ENCODE results near the gene ZGLP1.

DNA sequence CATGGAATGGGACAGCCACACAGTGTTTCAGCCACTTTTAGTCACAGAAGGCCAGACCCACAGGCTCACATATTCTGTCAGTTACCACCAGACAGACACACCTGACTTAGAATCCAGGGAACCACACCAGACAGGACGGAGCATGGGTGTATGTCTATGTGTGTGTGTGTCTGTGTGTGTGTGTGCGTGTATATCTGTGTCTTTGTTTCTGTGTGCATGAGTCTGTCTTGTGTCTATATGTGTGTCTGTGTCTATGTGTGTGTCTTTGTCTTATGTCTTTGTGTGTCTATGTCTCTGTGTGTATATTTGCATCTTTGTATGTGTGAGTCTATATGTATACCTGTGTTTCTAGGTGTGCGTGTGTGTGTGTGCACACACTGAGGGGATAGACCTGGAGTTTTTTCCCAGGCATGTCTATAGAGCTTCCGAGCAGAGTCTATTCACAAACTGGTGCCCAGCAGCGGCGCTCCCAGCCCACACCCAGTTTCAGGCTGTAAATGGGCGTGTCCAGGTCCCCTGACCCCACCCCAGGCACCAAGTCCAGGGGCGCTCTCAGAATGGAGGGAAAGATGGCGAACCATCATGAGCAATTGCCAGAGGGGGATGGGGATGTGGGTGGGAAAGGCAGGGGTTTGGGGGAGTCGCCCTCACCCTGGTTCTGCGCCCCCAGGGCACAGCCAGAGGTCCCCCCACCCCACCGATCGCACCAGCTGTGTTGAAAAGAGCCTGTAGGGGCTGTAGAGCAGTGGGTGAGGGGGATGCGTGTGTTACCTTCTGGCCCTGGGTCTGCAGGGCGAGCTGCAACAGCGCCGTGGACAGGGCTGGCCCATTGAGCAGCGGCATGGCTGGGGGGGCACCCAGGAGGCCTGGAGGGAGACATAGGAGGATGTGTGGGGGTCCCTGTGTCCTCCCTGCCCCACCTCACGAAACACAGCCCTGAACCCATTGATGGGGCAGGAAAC, 12.5 kb upstream of the ZGLP1 start:
- TF ChIP-seq, protein P1, sequence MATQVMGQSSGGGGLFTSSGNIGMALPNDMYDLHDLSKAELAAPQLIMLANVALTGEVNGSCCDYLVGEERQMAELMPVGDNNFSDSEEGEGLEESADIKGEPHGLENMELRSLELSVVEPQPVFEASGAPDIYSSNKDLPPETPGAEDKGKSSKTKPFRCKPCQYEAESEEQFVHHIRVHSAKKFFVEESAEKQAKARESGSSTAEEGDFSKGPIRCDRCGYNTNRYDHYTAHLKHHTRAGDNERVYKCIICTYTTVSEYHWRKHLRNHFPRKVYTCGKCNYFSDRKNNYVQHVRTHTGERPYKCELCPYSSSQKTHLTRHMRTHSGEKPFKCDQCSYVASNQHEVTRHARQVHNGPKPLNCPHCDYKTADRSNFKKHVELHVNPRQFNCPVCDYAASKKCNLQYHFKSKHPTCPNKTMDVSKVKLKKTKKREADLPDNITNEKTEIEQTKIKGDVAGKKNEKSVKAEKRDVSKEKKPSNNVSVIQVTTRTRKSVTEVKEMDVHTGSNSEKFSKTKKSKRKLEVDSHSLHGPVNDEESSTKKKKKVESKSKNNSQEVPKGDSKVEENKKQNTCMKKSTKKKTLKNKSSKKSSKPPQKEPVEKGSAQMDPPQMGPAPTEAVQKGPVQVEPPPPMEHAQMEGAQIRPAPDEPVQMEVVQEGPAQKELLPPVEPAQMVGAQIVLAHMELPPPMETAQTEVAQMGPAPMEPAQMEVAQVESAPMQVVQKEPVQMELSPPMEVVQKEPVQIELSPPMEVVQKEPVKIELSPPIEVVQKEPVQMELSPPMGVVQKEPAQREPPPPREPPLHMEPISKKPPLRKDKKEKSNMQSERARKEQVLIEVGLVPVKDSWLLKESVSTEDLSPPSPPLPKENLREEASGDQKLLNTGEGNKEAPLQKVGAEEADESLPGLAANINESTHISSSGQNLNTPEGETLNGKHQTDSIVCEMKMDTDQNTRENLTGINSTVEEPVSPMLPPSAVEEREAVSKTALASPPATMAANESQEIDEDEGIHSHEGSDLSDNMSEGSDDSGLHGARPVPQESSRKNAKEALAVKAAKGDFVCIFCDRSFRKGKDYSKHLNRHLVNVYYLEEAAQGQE (IDR thresholded peaks at IDR 0.05; ENCODE audit: insufficient read depth in 1 of 2, low read depth in 2 of 2, low read length in 2 of 2): no peak
- TF ChIP-seq POLR2AphosphoS5 (IDR thresholded peaks at IDR 0.05; ENCODE audit: low read depth, low read length) (no peak), FOXP2 (optimal IDR thresholded peaks at IDR 0.05; ENCODE audit: borderline replicate concordance, extremely low read depth, extremely low read length, insufficient read depth) (no peak), TAF1 (IDR thresholded peaks at IDR 0.05; ENCODE audit: borderline replicate concordance, insufficient read depth, low read length) (no peak)
